Esophagus squamous epithelium (tissue), 4 donors: ENCODE results near the gene PPP1R36.

Experiments
- POLR2A ChIP-seq, 4 donors: fragments of 450-650 bp; IDR thresholded peaks; one replicate each; pipeline ENCODE4 v1.6.1; 2017; ENCODE audit warnings: antibody characterized with exemption in 4 of 4, mild to moderate bottlenecking in 4 of 4, moderate library complexity in 3 of 4
- TF ChIP-seq, protein P1 (sequence below), 6 experiments: fragments of 450-650 bp in 4 of 6; fragments of 200-600 bp in 2 of 6; sonication (generic) in 2 of 6; IDR thresholded peaks; one replicate each; pipeline ENCODE4 v1.5.1; 2016 to 2019; ENCODE audit warnings: antibody characterized with exemption in 6 of 6, mild to moderate bottlenecking in 4 of 6, moderate library complexity in 4 of 6

DNA sequence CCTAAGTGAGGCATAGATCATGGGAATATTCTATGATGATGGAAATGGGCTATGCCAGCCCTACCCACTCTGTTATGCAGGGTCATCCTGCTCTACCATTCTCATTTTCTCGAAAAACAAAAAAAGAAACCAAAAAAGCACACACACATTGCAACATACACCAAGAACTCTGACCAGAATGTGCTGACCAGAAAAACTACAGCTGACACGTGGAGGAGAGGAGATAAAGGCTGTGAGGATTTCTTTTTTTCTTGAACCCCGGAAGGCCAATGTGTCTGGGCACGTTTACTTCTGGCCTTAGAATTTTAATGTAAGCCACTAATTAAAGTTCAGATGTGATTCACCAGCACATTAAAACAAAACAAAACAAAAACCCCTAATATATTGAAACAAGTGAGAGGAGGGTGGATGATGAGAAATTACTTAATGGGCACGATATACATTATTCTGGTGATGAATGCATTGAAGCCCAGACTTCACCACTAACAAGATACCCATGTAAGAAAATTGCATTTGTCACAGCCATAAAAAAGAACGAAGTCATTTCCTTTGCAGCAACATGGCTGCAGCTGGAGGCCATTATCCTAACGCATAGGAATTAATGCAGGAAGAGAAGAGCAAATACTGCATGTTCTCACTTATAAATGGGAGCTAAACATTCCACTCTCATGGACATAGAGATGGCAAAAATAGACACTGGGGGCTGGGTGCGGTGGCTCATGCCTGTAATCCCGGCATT lies 88.1 kb downstream of the PPP1R36 start:
- no peak for TF ChIP-seq POLR2A (IDR thresholded peaks at IDR 0.05)
- TF ChIP-seq, protein P1, sequence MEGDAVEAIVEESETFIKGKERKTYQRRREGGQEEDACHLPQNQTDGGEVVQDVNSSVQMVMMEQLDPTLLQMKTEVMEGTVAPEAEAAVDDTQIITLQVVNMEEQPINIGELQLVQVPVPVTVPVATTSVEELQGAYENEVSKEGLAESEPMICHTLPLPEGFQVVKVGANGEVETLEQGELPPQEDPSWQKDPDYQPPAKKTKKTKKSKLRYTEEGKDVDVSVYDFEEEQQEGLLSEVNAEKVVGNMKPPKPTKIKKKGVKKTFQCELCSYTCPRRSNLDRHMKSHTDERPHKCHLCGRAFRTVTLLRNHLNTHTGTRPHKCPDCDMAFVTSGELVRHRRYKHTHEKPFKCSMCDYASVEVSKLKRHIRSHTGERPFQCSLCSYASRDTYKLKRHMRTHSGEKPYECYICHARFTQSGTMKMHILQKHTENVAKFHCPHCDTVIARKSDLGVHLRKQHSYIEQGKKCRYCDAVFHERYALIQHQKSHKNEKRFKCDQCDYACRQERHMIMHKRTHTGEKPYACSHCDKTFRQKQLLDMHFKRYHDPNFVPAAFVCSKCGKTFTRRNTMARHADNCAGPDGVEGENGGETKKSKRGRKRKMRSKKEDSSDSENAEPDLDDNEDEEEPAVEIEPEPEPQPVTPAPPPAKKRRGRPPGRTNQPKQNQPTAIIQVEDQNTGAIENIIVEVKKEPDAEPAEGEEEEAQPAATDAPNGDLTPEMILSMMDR (IDR thresholded peaks at IDR 0.05) = no peak
